Endodermal cell (in vitro differentiated cells): Measurements from ENCODE around the gene PTHLH. TPM values are rescaled to one million over a fixed set of nuclear protein-coding genes. Genes with fewer than 3 reads are reported as not detected.

ENCODE experiments used
- DNase-seq: peaks from one replicate; pipeline ENCODE4 v3.0.0-alpha.2; 2017
- H3K27ac ChIP-seq: 2 replicates; pipeline ENCODE4 v1.5.1; 2013; ENCODE audit warnings: mild to moderate bottlenecking, low read depth, low read length, moderate library complexity
- H3K27me3 ChIP-seq: 2 replicates; pipeline ENCODE4 v1.6.1; 2013; ENCODE audit warnings: mild to moderate bottlenecking, low read length, moderate library complexity; ENCODE audit not compliant: insufficient read depth, control insufficient read depth, poor library complexity, severe bottlenecking
- H3K36me3 ChIP-seq: 2 replicates; pipeline ENCODE4 v1.7.0; 2013; ENCODE audit warnings: mild to moderate bottlenecking, low read length, moderate library complexity; ENCODE audit not compliant: control insufficient read depth, insufficient read depth
- H3K4me1 ChIP-seq: one replicate; pipeline ENCODE4 v1.7.0; 2013; ENCODE audit warnings: low read length; ENCODE audit not compliant: control insufficient read depth, insufficient read depth
- H3K4me3 ChIP-seq: 2 replicates; pipeline ENCODE4 v1.5.1; 2013; ENCODE audit warnings: mild to moderate bottlenecking, low read length, moderate library complexity
- H3K9ac ChIP-seq: 2 replicates; pipeline ENCODE4 v1.6.1; 2013; ENCODE audit warnings: mild to moderate bottlenecking, low read length, moderate library complexity; ENCODE audit not compliant: poor library complexity, severe bottlenecking; ENCODE audit errors: extremely low read depth
- H3K9me3 ChIP-seq: 2 replicates; pipeline ENCODE4 v1.6.1; 2013; ENCODE audit warnings: mild to moderate bottlenecking, low read length, moderate library complexity; ENCODE audit not compliant: control insufficient read depth
- H3K27ac Mint-ChIP-seq: 2 replicates; pipeline ENCODE4 v1.8.0; 2020; ENCODE audit warnings: mixed read lengths
- H3K27me3 Mint-ChIP-seq: 2 replicates; pipeline ENCODE4 v1.8.0; 2021; ENCODE audit warnings: mild to moderate bottlenecking, mixed read lengths; ENCODE audit not compliant: insufficient read depth
- H3K36me3 Mint-ChIP-seq: 2 replicates; pipeline ENCODE4 v1.8.0; 2020; ENCODE audit warnings: low read depth, mixed read lengths
- H3K4me1 Mint-ChIP-seq: 2 replicates; pipeline ENCODE4 v1.8.0; 2020; ENCODE audit warnings: mixed read lengths
- H3K4me3 Mint-ChIP-seq: 2 replicates; pipeline ENCODE4 v1.8.0; 2020; ENCODE audit warnings: mild to moderate bottlenecking, moderate library complexity, mixed read lengths
- H3K9me3 Mint-ChIP-seq: 2 replicates; pipeline ENCODE4 v1.8.0; 2020; ENCODE audit warnings: mild to moderate bottlenecking, mixed read lengths
- WGBS, 2 experiments: methylation state at CpG; one replicate each; pipeline versions ENCODE4 v1.1.5 to v1.1.7; 2013; ENCODE audit warnings: missing lambda C conversion rate in 2 of 2, mixed read lengths in 1 of 2; ENCODE audit not compliant: insufficient coverage in 1 of 2, insufficient read length in 1 of 2; 5-methylcytosine and 5-hydroxymethylcytosine counted together
- total RNA-seq, 2 donors: library from RNA; stranded (reverse); fragmentation: NEBNext Ultra II Directional in 1 of 2; extraction: Animal tissue kit (Norgen Biotek cat#: 25700) in 1 of 2; gene quantifications; 2 replicates in 1 of 2; 3 replicates in 1 of 2; pipeline ENCODE4 v1.2.1, GENCODE V29; 2021
- TF ChIP-seq, protein P1 (sequence below): fragments of 200-600 bp; sonication (generic); conservative IDR thresholded peaks from 2 replicates; pipeline ENCODE4 v1.5.0; 2021; ENCODE audit warnings: antibody characterized with exemption, mild to moderate bottlenecking

The PTHLH gene
- total RNA-seq, 2 donors from 2014 or later = not detected

GRCh38 chr12:27919671-27920235 lies 52.8 kb downstream of the PTHLH start:
- Mint-ChIP-seq H3K27me3 (no peaks in the 10 kb centered on the region), H3K27ac (no peak overlapping the region), H3K4me1 (peaks cover 8% of the 10 kb centered on the region), H3K36me3 (no peaks in the 10 kb centered on the region), H3K9me3 (no peaks in the 10 kb centered on the region), H3K4me3 (no peak overlapping the region)
- H3K36me3 ChIP-seq = no peaks in the 10 kb centered on the region
- 83 to 90% methylated on average over 1 to 7 of the region's 7 CpGs for WGBS, 2 experiments
- DNase-seq = no peak
- TF ChIP-seq, protein P1, sequence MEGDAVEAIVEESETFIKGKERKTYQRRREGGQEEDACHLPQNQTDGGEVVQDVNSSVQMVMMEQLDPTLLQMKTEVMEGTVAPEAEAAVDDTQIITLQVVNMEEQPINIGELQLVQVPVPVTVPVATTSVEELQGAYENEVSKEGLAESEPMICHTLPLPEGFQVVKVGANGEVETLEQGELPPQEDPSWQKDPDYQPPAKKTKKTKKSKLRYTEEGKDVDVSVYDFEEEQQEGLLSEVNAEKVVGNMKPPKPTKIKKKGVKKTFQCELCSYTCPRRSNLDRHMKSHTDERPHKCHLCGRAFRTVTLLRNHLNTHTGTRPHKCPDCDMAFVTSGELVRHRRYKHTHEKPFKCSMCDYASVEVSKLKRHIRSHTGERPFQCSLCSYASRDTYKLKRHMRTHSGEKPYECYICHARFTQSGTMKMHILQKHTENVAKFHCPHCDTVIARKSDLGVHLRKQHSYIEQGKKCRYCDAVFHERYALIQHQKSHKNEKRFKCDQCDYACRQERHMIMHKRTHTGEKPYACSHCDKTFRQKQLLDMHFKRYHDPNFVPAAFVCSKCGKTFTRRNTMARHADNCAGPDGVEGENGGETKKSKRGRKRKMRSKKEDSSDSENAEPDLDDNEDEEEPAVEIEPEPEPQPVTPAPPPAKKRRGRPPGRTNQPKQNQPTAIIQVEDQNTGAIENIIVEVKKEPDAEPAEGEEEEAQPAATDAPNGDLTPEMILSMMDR = no peak
- no peaks in the 10 kb centered on the region for H3K4me1 ChIP-seq
- H3K9me3 ChIP-seq = no peaks in the 10 kb centered on the region
- H3K27ac ChIP-seq = no peak overlapping the region
- no peak overlapping the region for H3K4me3 ChIP-seq
- H3K9ac ChIP-seq = no peak overlapping the region
- no peaks in the 10 kb centered on the region for H3K27me3 ChIP-seq

GRCh38 chr12:27915536-27915935 lies 57.0 kb downstream of the PTHLH start:
- 91 to 100% methylated on average over 1 of the region's 1 CpG for WGBS, 2 experiments
- H3K4me1 Mint-ChIP-seq = peaks cover 8% of the 10 kb centered on the region
- H3K27ac ChIP-seq = no peak overlapping the region

GRCh38 chr12:27915021-27915420 lies 57.5 kb downstream of the PTHLH start:
- Mint-ChIP-seq H3K27me3 (no peaks in the 10 kb centered on the region), H3K9me3 (peaks cover 3% of the 10 kb centered on the region), H3K4me1 (peaks cover 8% of the 10 kb centered on the region), H3K4me3 (no peak overlapping the region), H3K27ac (no peak overlapping the region), H3K36me3 (no peaks in the 10 kb centered on the region)
- Histone ChIP-seq H3K4me3 (no peak overlapping the region), H3K27ac (no peak overlapping the region), H3K27me3 (no peaks in the 10 kb centered on the region), H3K36me3 (no peaks in the 10 kb centered on the region), H3K4me1 (no peaks in the 10 kb centered on the region), H3K9me3 (no peaks in the 10 kb centered on the region), H3K9ac (no peak overlapping the region)
- DNase-seq = no peak
- 71 to 72% methylated on average over 3 of the region's 3 CpGs for WGBS, 2 experiments
- TF ChIP-seq, protein P1 = no peak

More at GRCh38 chr12:27915536-27915935, 57.0 kb downstream of the PTHLH start:
- Mint-ChIP-seq H3K27me3 (no peaks in the 10 kb centered on the region), H3K36me3 (no peaks in the 10 kb centered on the region), H3K9me3 (peaks cover 3% of the 10 kb centered on the region), H3K4me3 (no peak overlapping the region), H3K27ac (no peak overlapping the region)
- H3K9me3 ChIP-seq = no peaks in the 10 kb centered on the region
- no peak overlapping the region for H3K4me3 ChIP-seq
- no peaks in the 10 kb centered on the region for H3K27me3 ChIP-seq
- no peak overlapping the region for H3K9ac ChIP-seq
- DNase-seq = no peak
- H3K4me1 ChIP-seq = no peaks in the 10 kb centered on the region
- TF ChIP-seq, protein P1 = no peak
- H3K36me3 ChIP-seq = no peaks in the 10 kb centered on the region
